Femur (tissue), 1 donor: ENCODE measurements around the gene TSPAN9.

Experiments used
- DNase-seq: peaks from one replicate; pipeline ENCODE4 v3.0.0-alpha.2; 2017

Gene TSPAN9

GRCh38 chr12:3213768-3214167 lies 136.6 kb downstream of the TSPAN9 start:
- no peak for DNase-seq

- DNase-seq, result no peak
These were observed 137.6 kb downstream of the TSPAN9 start for GRCh38 chr12:3214526-3215365.

GRCh38 chr12:3215410-3215975 lies 138.3 kb downstream of the TSPAN9 start:
- no peak for DNase-seq

GRCh38 chr12:3216097-3216496 lies 138.9 kb downstream of the TSPAN9 start:
- no peak for DNase-seq

- DNase-seq, result no peak
These were observed 139.8 kb downstream of the TSPAN9 start for GRCh38 chr12:3216726-3217682.

GRCh38 chr12:3217683-3218079 lies 140.5 kb downstream of the TSPAN9 start:
- no peak for DNase-seq

- peak; percentile 73 for DNase-seq
These were observed 141.3 kb downstream of the TSPAN9 start for GRCh38 chr12:3218228-3219171.

- no peak for DNase-seq
These were observed 142.1 kb downstream of the TSPAN9 start for GRCh38 chr12:3219233-3219632.

GRCh38 chr12:3220382-3221321 lies 143.5 kb downstream of the TSPAN9 start:
- no peak for DNase-seq

- DNase-seq, result no peak
These were observed 145.1 kb downstream of the TSPAN9 start for GRCh38 chr12:3222306-3222705.

- no peak for DNase-seq
These were observed 145.8 kb downstream of the TSPAN9 start for GRCh38 chr12:3222979-3223378.

- no peak for DNase-seq
These were observed 146.7 kb downstream of the TSPAN9 start for GRCh38 chr12:3223601-3224529.

- DNase-seq, result peak; percentile 69
These were observed 147.3 kb downstream of the TSPAN9 start for GRCh38 chr12:3224530-3224903.

GRCh38 chr12:3225154-3225795 lies 148.1 kb downstream of the TSPAN9 start:
- no peak for DNase-seq

- DNase-seq, result no peak
These were observed 148.6 kb downstream of the TSPAN9 start for GRCh38 chr12:3225796-3226180.

GRCh38 chr12:3226264-3226663 lies 149.1 kb downstream of the TSPAN9 start:
- DNase-seq, result no peak

- no peak for DNase-seq
These were observed 150.1 kb downstream of the TSPAN9 start for GRCh38 chr12:3227076-3227975.

- no peak for DNase-seq
These were observed 151.4 kb downstream of the TSPAN9 start for GRCh38 chr12:3228552-3228951.
